Superior temporal gyrus (tissue), 1 donor: ENCODE results near the gene MT1B.
"Not testable (repeated sequence)": the region's sequence is repeated elsewhere in the genome, so short reads cannot be mapped to it uniquely, and the experiment has no call there.

Experiments
- DNase-seq: peaks from one replicate; pipeline ENCODE4 v3.0.0-alpha.2; 2016; ENCODE audit errors: extremely low spot score

Gene MT1B

DNA sequence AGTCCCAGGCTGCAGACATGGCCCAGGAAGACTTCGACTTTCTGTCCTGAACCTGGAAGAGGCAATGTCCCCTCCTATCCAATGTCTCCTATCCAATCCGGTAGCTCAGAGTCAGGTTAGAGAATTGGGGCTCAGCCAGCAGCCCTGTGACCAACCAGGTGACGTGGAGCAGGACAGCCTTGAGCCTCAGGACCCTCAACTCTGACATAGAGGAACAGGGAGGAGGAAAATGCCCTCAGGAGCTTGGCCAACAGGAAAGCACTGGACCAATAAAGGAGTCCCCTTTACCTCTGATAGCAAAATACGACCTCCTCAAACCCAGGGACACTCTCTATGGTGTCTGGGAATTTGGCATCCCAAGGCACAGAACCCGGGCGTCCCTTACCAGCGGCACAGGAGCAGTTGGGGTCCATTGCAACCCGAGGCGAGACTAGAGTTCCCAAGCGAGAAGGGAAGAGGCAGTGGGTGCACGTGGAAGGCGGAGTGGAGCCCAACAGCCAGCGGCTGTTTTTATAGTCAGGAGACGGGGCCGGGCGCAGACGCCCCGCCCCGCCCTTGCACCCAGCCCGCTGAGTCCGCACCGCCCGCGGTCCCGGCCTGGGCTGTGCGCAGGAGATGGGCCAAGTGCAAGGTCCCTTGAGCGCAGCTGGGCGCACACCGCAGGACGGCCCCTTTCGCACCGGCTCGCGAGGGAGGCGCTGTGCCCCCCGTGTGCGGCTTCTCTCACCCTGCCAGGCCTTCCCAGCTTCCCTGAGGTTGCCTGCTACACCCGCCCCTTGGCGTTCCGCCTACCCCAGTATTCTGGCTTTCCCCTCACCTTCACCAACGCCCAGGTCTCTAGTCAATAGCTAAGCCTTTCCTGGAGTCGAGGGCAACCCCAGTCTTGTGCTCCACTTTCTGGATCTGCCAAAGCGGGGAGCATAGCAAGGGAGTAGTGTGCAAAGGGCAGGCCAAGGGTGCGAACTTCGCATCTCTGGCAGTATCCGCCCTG lies 16.2 kb downstream of the MT1B start, which contains the start of gene MT1G:
MT1G (minus strand) TSS at position 485 of the 991 bp plus-strand sequence; CDS start at position 413, 72 bp downstream.
- DNase-seq = no peak

- DNase-seq = no peak
Measured at GRCh38 chr16:56669005-56669839, 17.5 kb downstream of the MT1B start, which contains the start of gene MT1H. MT1H (plus strand) TSS chr16:56669814; CDS start chr16:56669885, 71 bp downstream.

GRCh38 chr16:56669840-56670619 lies 18.3 kb downstream of the MT1B start:
- no peak for DNase-seq

- DNase-seq = no peak
Measured at GRCh38 chr16:56670620-56670934, 18.9 kb downstream of the MT1B start.

GRCh38 chr16:56671691-56672090 lies 20.0 kb downstream of the MT1B start:
- not testable (repeated sequence) for DNase-seq

- DNase-seq = not testable (repeated sequence)
Measured at GRCh38 chr16:56672171-56672570, 20.5 kb downstream of the MT1B start.

DNA sequence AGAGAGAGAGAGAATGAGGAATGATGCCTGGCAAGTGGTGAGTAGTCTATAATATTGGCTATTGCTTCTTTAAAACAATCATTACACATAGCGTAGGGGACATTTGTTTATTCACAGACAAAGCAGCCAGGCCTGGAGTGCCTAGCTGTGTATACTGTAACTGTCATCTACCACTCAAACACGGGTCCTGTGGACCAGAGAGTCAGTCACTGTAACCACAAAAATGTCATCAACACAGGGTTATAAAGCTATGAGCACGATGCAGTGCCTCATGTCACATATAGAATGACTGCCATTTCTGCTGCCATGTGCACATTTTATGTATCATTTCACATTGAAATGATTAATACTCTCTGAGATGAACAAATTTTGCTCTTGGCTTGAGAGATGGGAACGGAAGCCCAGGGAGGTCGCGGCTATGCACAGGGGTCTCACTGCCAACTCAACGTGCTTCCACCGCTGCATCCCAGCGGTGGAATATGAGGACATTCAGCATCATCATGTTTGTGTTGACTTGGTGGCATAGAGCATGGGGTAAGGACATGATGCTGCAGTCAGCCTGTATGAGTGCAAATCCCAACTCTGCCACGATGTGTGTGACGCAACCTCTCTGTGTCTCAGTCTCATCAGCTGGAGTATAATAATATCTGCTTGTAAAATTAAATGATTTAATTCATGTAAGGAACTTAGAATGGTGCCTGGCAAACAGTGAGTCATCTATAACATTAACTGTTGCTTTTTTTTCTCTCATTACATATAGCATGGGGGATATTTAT lies 21.3 kb downstream of the MT1B start:
- no peak for DNase-seq

DNA sequence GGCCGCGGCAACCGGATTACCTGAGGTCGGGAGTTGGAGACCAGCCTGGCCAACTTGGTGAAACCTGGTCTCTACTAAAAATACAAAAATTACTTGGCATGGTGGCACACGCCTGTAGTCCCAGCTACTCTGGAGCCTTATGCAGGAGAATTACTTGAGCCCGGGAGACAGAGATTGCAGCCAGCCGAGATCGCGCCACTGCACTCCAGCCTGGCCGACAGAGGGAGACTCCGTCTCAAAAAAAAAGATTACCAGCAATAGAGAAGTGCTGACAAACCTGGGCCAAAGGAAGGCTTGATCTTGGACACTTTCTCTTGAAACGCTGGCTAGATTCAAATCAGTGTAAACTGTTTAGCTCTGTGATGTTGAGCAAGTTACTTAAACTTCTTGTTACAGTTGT lies 22.2 kb downstream of the MT1B start:
- DNase-seq = no peak

DNA sequence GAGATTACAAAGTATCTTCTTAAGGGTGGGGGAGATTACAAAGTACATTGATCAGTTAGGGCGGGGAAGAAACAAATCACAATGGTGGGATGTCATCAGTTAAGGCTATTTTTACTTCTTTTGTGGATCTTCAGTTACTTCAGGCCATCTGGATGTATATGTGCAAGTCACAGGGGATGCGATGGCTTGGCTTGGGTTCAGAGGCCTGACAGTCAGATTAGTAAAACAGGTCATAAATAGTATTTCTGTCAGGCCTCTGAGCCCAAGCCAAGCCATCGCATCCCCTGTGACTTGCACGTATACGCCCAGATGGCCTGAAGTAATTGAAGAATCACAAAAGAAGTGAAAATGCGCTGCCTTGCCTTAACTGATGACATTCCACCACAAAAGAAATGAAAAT lies 22.9 kb downstream of the MT1B start:
- DNase-seq = not testable (repeated sequence)

GRCh38 chr16:56675685-56676210 lies 24.1 kb downstream of the MT1B start:
- no peak for DNase-seq

DNA sequence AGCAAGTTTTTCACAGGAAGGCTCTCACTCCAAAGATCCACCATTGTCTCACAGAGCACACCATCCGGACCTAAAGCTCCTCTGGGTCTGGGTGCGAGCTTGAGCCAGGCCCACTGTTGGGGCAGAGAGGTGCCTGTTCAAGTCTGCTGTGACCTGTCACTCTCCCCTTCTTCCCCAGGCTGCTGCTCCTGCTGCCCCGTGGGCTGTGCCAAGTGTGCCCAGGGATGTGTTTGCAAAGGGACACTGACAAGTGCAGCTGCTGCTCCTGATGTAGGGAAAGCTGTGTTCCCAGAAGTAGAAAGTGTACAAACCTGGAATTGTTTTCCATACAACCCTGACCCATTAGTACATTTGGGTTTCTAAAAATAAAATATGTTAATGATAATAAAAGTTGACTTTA lies 25.8 kb downstream of the MT1B start:
- DNase-seq = no peak

DNA sequence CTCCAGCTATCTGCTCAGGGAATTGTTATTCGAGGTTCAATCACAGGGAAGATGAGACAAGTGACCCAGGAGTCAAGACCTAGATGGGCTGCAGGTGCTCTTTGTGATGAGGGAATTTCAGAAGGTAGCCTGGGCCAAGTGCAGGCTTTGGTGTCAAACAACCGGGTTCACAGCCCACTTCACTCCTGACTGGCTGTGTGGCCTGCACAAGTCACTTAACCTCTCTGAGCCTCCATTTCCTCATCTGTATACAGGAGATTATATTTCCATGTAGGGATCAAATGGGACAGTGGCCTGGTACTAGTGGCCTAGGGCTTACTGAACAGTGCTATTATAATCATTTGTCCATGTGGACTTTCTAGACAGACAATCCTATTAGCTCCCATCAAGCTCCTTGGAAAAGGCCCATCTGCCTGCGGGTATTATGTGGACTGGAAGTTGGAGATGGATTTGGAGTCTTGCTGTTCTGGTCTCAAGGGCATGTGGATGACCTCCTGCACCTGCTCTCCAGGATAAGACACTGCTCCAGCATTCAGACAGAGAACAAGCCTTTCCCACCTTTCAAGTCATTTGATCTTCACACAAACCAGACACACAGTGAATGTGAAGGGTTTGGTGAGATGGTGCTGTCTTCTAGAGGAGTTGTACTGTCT lies 27.5 kb downstream of the MT1B start:
- DNase-seq = no peak

- no peak for DNase-seq
Measured at GRCh38 chr16:56679818-56680217, 28.1 kb downstream of the MT1B start.

- peak; percentile 89 for DNase-seq
Measured at GRCh38 chr16:56681939-56682702, 30.4 kb downstream of the MT1B start, which contains the start of gene MT1X. MT1X (plus strand) TSS chr16:56682470; CDS start chr16:56682541, 71 bp downstream.

DNA sequence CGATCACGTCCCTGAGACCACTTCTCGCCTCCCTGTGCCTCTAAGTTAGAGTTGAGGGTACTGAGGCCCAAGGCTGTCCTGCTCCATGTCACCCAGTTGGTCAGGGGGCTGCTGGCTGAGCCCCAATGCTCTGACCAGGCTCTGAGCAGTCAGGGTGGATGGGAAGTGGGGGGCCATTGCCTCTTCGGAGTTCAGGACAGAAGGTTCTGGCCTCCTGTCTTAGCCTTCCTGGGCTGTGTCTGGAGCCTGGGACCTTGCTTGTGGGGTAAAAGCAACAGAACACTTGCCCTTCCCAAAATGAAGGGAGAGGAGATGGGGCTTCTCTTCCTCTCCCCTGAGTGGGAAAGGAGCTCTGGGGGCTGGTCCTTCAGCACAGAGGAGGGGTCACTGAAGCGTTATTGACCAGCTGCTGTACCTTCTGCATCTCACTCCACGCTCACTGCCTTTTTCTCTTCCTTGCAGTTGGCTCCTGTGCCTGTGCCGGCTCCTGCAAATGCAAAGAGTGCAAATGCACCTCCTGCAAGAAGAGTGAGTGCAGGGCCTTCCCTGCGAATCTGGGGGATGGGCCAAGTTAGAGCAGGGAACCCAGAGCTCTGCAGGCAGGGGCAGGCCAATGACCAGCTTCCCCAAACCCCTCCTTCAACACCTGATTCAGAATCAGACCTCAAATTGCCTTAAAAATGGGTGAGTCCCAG lies 31.2 kb downstream of the MT1B start:
- no peak for DNase-seq

- no peak for DNase-seq
Measured at GRCh38 chr16:56683424-56684172, 31.9 kb downstream of the MT1B start.

GRCh38 chr16:56684256-56684925 lies 32.7 kb downstream of the MT1B start:
- no peak for DNase-seq
